ENCODE data around the gene PRKCA. TPM values are rescaled to one million over a fixed set of nuclear protein-coding genes. Genes with fewer than 3 reads are reported as not detected.
"Not testable (repeated sequence)": the region's sequence is repeated elsewhere in the genome, so short reads cannot be mapped to it uniquely, and the experiment has no call there.

PRKCA gene
- polyA plus RNA-seq, 3 donors = 24.5 to 28.5 (median 27.0) TPM

GRCh38 chr17:66716236-66717026 is 414.0 kb downstream of the PRKCA start:
- peak in 2 of 11 donors; percentile 43 to 54 for DNase-seq (ENCODE audit: extremely low read depth in 1 of 11, low read depth in 9 of 11, low spot score in 4 of 11)

GRCh38 chr17:66717641-66718058 is 415.2 kb downstream of the PRKCA start:
- no peak for DNase-seq (ENCODE audit: extremely low read depth in 1 of 11, low read depth in 9 of 11, low spot score in 4 of 11)

- DNase-seq (ENCODE audit: extremely low read depth in 1 of 11, low read depth in 9 of 11, low spot score in 4 of 11) = no peak
Observed at GRCh38 chr17:66720027-66720426, 417.6 kb downstream of the PRKCA start.

GRCh38 chr17:66720567-66720966 is 418.2 kb downstream of the PRKCA start:
- no peak for DNase-seq (ENCODE audit: extremely low read depth in 1 of 11, low read depth in 9 of 11, low spot score in 4 of 11)

GRCh38 chr17:66722341-66722740 is 419.9 kb downstream of the PRKCA start:
- no peak for DNase-seq (ENCODE audit: extremely low read depth in 1 of 11, low read depth in 9 of 11, low spot score in 4 of 11)

GRCh38 chr17:66724581-66725341 is 422.3 kb downstream of the PRKCA start:
- DNase-seq (ENCODE audit: extremely low read depth in 1 of 11, low read depth in 9 of 11, low spot score in 4 of 11) = peak in 6 of 11 donors; percentile 29 to 66 (median 38)

GRCh38 chr17:66725438-66725837 is 423.0 kb downstream of the PRKCA start:
- not testable (repeated sequence) for DNase-seq (ENCODE audit: extremely low read depth in 1 of 11, low read depth in 9 of 11, low spot score in 4 of 11)

- no peak for DNase-seq (ENCODE audit: extremely low read depth in 1 of 11, low read depth in 9 of 11, low spot score in 4 of 11)
Observed at GRCh38 chr17:66725956-66726355, 423.5 kb downstream of the PRKCA start.

- DNase-seq (ENCODE audit: extremely low read depth in 1 of 11, low read depth in 9 of 11, low spot score in 4 of 11) = no peak
Observed at GRCh38 chr17:66726371-66726770, 424.0 kb downstream of the PRKCA start.

GRCh38 chr17:66726846-66727245 is 424.4 kb downstream of the PRKCA start:
- DNase-seq (ENCODE audit: extremely low read depth in 1 of 11, low read depth in 9 of 11, low spot score in 4 of 11) = no peak

GRCh38 chr17:66727634-66728570 is 425.5 kb downstream of the PRKCA start:
- peak in 7 of 11 donors; percentile 42 to 68 (median 46) for DNase-seq (ENCODE audit: extremely low read depth in 1 of 11, low read depth in 9 of 11, low spot score in 4 of 11)

GRCh38 chr17:66730461-66730923 is 428.1 kb downstream of the PRKCA start:
- DNase-seq (ENCODE audit: extremely low read depth in 1 of 11, low read depth in 9 of 11, low spot score in 4 of 11) = no peak

GRCh38 chr17:66733759-66734158 is 431.3 kb downstream of the PRKCA start:
- no peak for DNase-seq (ENCODE audit: extremely low read depth in 1 of 11, low read depth in 9 of 11, low spot score in 4 of 11)

GRCh38 chr17:66734186-66734943 is 432.0 kb downstream of the PRKCA start:
- no peak for DNase-seq (ENCODE audit: extremely low read depth in 1 of 11, low read depth in 9 of 11, low spot score in 4 of 11)

- DNase-seq (ENCODE audit: extremely low read depth in 1 of 11, low read depth in 9 of 11, low spot score in 4 of 11) = peak in 3 of 11 donors; percentile 37 to 55 (median 45)
Observed at GRCh38 chr17:66737524-66737923, 435.1 kb downstream of the PRKCA start.

- DNase-seq (ENCODE audit: extremely low read depth in 1 of 11, low read depth in 9 of 11, low spot score in 4 of 11) = no peak
Observed at GRCh38 chr17:66738301-66738700, 435.9 kb downstream of the PRKCA start.

GRCh38 chr17:66739553-66739952 is 437.1 kb downstream of the PRKCA start:
- DNase-seq (ENCODE audit: extremely low read depth in 1 of 11, low read depth in 9 of 11, low spot score in 4 of 11) = no peak

- no peak for DNase-seq (ENCODE audit: extremely low read depth in 1 of 11, low read depth in 9 of 11, low spot score in 4 of 11)
Observed at GRCh38 chr17:66740226-66740625, 437.8 kb downstream of the PRKCA start.
